GM18519 (cell line): ENCODE measurements around the gene ERAS.
"Not testable (repeated sequence)": the region's sequence is repeated elsewhere in the genome, so short reads cannot be mapped to it uniquely, and the experiment has no call there.

Experiments used
- ATAC-seq: cut with Tn5 transposase; IDR thresholded peaks from one replicate; pipeline ENCODE4 v1.9.1; 2021; ENCODE audit warnings: mild to moderate bottlenecking, moderate library complexity; ENCODE audit not compliant: unreplicated experiment, low FRiP score

Gene ERAS

DNA sequence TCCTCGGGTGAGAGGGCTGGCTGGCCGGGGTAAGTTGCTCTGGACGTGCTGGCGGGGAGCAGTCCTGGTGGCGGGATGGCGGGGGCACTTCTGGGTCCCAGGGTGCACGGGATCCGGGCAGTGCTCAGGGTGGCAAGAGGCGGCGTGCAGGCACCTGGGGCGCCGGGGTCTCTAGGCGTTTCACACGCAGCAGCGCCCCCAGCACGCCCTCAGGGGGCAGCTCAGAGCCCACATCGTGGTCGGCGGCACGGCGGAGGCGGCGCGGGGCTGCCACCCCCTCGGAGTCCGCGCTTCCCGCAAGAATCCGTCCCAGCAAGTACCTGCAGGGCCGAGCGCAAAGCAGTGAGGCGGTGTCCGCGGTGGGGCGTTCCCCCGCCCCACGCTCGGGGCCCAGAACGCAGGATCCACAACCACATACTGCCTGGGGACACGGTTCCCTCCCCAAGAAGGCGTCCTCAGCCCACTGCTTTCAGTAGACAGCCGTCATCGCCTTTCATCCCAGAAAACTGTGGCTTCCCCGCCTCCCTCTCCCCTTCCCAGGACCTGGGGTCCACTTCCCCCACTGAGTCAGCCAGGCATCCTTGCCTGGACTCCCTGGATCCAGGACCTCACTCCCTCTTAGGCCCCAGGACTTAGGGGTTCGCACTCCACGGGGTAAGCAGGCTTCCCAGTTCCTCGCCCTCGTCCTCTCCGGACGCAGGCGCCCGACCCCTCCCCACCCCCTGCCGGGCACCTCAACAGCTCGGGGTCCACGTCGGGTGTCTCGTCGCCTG lies 5.0 kb downstream of the ERAS start:
- no peak for ATAC-seq

DNA sequence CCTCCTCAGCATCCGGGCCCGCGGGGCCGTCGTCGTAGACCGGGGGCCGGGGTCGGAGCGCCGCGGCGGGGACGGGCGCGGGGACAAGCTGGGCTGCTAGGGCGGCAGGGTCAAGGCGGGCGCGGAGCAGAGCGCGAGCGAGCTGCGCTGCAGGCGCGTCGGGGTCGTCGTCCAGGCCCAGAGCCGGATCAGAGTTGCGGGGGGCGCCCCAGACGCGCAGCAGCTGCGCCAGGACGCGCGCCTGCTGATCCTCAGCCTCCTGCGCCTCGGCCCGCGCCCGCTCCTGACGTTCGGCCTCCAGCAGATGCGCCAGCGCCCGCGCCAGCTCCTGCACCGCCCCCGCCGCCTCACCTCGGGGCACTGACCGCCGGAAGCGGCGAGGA lies 5.6 kb downstream of the ERAS start:
- ATAC-seq = no peak

DNA sequence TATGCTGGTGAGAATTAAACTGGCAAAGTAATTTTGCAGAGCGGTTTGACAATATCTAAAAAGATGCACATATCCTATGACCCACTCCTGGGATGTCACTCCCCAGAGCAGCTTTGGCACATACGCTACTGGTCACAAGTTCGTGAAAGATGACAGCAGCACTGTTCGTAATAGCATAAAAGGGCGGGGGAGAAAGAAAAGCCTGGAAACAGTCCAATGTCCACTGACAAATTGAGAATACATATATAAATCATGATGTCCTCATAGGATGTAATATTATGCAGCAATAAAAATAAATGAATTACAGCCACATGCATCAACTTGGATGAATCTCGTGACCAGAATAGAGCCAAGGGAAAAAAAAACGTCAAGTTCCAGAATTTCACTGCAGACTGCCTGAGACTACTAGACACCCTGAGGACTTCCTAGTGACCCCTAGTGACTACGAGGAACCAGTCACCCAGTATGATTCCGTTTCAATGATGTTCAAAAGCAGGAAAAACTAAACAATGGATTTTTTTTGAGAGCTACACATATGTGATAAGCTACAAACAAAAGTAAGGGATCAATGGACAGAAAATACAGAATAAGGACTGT lies 7.3 kb downstream of the ERAS start:
- no peak for ATAC-seq

- no peak for ATAC-seq
These were observed 8.0 kb downstream of the ERAS start for GRCh38 chrX:48834383-48834709.

- no peak for ATAC-seq
These were observed 9.4 kb downstream of the ERAS start, which contains the start of gene PCSK1N for GRCh38 chrX:48835524-48836329. Gene PCSK1N, minus strand, starts transcription at chrX:48835610. Its CDS starts 78 bp downstream, at chrX:48835532.

DNA sequence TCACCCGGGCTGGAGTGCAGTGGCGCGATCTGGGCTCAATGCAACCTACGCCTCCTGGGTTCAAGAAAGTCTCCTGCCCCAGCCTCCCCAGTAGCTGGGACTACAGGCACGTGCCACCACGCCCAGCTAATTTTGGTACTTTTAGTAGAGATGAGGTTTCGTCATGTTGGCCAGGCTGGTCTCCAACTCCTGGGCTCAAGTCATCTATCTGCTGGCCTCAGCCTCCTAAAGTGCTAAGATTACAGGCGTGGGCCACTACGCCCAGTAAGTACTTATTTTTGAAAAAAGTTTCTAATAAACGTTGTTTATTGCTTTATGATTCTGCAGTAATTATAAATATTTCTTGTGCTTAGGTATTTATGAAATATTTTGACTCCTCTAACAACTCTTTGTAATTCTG lies 13.4 kb downstream of the ERAS start:
- no peak for ATAC-seq

DNA sequence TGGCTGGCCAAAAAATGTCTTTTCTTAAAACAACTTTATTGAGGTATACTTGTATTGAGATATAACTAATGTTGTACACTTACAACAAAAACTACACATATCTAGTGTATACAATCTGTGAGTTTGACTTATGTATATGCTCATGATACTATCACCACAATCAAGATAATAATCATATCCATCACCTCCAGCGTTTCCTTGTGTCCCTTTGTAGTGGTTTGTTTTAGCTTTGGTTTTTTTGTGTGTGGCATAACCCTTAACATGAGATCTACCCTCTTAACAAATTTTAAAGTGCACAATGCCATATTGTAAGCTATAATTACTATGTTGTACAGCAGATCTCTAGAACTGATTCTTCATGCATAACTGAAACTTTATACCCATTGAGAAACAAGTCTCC lies 22.5 kb downstream of the ERAS start:
- no peak for ATAC-seq

DNA sequence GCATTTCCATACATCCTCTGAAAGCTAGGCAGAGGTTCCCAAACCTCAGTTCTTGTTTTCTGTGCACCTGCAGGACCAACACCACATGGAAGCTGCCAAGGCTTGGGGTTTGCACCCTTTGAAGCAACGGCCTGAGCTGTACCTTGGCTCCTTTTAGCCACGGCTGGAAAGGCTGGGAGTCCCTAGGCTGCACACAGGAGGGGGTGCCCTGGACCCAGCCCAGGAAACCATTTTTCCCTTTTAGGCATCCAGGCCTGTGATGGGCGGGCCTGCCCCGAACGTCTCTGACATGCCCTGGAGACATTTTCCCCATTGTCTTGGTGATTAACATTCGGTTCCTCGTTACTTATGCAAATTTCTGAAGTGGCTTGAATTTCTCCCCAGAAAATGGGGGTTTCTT lies 26.5 kb downstream of the ERAS start:
- ATAC-seq = no peak

DNA sequence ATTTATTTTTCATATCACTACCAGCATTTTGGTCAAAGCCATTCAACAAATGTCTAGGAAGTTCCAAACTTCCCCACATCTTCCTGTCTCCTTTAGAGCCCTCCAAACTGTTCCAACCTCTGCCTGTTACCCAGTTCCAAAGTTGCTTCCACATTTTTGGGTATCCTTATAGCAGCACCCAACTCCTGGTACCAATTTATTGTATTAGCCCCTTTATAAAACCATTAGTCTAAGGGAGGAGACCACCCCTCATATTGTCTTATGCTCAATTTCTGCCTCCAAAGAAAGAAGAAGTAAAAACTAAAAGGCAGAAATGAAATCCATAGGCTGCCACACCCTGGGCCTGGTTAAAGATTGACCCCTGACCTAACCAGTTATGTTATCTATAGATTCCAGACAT lies 27.2 kb downstream of the ERAS start:
- not testable (repeated sequence) for ATAC-seq

GRCh38 chrX:48854121-48854804 lies 27.9 kb downstream of the ERAS start:
- not testable (repeated sequence) for ATAC-seq

GRCh38 chrX:48854898-48855297 lies 28.6 kb downstream of the ERAS start:
- ATAC-seq = no peak

DNA sequence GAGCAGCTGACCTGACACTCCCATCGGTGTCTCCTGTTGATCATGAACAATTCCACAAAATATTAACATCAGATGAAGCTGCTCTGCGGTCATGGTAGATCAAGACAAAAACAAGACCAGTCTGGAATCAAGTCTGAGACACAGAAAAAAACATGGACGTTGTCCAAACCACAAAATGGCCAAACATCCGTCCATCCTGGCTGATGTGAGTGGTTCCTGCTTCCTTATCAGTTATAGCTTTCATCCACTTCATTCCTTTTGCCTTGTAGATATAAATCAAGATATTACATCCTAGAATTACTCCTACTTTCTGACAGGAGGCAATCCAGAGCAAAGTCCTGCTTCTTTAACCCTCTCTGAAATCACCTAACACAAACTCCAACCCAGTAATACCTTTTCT lies 37.9 kb downstream of the ERAS start:
- ATAC-seq = no peak

- ATAC-seq = not testable (repeated sequence)
These were observed 45.7 kb downstream of the ERAS start for GRCh38 chrX:48872017-48872416.

DNA sequence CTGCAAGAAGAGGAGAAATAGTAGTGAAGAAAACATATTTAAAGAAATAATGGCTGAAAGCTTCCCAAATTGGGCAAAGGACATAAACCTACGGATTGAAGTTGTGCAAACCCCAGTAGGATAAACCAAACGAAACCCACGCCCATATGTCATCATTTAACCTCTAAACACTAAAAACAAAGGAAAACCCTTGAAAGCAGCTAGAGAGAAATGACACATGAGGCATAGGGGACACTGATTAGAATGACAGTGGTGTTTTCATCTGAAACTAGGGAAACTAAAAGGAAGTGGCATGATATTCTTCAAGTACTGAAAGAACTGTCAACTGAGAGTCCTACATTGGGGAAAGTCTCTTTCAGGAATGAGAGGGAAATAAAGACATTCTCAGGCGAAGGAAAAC lies 50.6 kb downstream of the ERAS start:
- not testable (repeated sequence) for ATAC-seq
